SIG-M5 treated with dmso at 0.1 percent for 504 hours (cell line): ENCODE measurements around the gene SORBS1.

Source experiments
- DNase-seq: peaks from one replicate; lab custom pipeline; 2025; ENCODE audit not compliant: unreplicated experiment; lab: John Stamatoyannopoulos, UW

Gene SORBS1

DNA sequence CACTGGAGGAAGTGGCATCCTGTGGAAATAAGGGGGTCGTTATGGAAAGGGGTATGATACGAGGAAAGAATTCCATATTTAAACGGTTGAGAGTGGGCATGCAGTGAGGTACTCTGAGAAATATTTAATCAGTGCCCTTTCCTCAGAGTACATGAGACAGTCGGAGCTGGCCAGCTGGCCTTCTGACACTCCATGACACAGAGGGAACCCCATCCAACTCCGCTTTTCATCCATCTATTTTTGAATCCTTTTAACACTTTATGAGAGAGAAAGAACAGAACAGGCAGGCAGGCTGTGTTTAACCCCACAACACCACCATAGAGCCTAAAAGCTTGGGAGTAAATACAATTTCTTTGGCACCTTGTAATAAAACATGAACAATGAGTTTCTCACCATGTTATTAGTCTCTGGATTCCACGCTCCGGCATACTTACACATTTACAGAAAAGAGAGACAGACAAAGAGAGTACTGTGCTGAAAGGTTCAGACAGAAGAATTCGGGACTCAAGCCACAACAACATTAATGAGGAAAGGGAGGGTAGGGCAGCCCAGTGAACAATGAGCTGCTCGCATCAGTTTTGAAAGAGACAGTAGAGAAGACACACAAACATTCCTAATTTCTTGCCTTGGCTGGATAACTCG lies 146.2 kb downstream of the SORBS1 start:
- DNase-seq: no peak

DNA sequence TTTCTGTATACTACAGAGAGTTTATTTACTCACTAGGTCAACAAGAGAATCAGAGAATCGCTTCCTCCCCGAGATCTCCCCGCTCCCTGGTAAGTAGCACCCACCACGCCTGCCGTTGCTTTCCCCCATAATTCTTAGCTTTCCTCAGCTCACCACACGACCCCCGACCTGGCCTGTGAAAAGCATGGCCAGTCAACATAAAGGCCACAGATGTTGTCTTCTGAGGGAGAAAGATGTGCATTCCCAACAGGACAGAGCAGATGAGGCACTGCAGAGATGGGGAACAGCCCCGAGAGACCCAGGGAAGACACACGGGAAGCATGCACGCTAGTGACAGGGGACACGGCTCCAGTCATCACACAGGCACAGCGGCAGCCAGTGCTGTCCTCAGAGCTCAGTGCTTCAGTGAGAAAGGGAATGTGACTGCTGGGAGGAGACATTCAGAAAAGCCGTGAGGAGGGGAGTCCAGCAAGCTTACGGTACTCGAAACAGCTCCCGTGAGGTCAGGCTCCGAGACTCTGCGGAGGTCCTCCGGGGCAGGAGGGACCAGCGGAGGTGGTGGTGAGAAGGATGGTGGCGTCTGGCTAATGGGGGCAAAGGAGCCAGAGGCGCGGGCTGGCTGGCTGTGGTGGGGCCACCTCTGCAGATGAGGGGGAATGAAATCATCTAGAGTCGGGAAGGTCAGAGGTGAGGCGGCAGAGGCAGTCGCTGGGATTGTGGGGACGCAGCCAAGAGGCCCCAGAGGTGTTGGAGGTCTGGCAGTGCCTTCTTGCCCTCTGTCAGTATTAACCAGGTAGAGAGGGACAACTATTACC lies 146.9 kb downstream of the SORBS1 start:
- DNase-seq: no peak

DNA sequence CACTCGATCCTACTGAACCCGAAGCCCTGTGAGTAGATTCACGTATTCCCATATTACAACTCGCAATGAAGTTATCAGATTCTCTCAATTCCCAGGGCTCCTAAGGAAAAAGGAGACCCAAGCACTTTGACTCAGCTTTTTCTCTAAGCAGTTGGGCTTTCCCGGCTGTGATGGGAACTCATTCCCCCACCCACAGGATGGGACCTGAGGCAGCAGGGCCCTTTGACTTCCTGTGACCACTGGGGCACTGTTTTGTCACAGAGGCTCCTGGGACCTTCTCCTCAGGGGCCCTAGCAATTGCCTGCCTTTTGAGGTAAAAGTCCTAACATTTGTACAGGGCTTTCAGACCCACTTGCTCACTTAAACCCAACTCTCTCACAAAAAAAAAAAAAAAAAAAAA lies 147.6 kb downstream of the SORBS1 start:
- no peak for DNase-seq

DNA sequence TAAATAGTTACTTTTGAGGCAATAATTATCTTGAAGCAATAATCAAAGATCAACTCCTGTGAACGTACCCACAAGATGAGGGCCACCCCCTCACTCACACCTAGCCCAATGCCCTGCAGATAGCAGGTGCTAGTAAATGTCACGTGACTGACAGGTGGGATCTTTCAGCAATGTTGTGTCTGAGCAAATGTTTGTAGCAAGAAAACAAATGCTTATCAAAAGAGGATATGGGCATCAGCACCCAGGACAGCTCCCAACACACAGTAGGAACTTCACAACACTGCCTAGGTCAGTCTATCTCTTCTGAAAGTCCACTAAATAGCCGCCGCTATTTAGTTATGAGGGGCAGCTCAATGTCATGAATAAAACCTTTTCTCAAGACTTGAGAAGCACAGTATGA lies 149.5 kb downstream of the SORBS1 start:
- no peak for DNase-seq

DNA sequence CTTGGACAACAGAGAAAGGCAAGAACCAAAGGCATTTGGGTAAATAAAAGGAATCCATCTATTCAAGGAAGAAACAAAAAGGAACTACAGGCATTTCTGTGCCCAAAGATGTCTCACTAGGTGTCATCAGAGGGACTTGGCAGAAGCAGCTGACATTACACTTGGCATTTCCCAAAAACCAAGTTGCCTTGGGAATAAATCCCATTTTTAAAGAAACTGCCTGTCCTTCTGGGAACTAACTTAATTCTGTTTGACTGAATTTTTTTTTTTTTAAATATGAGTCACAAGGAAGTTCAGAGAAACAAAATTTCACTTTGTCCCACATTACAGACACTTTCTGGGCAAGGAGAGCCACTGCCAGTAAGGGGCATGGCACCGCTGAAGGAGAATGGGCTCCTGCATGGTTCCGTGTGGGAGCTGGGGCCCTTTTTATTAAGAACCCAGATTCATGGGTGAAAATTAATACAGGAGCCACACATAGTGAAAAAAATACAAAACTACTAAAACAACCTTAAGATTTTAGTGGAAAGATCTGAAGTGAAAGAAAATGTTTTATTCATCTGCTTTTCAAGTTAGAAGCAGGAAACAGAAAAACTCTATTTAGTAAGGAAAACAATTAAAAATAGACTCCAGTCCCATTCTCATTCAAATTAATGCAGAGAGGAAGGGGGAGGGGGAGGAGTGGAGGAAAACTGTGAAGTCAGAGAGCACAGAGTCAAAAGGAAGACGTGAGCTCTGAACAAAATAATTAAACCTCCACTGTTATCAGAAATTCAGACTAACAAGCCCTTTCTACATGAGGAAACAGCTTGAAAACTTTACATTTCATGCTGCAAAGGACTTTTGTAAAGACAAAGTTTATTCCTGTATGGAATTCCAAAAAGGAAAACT lies 151.9 kb downstream of the SORBS1 start:
- no peak for DNase-seq

DNA sequence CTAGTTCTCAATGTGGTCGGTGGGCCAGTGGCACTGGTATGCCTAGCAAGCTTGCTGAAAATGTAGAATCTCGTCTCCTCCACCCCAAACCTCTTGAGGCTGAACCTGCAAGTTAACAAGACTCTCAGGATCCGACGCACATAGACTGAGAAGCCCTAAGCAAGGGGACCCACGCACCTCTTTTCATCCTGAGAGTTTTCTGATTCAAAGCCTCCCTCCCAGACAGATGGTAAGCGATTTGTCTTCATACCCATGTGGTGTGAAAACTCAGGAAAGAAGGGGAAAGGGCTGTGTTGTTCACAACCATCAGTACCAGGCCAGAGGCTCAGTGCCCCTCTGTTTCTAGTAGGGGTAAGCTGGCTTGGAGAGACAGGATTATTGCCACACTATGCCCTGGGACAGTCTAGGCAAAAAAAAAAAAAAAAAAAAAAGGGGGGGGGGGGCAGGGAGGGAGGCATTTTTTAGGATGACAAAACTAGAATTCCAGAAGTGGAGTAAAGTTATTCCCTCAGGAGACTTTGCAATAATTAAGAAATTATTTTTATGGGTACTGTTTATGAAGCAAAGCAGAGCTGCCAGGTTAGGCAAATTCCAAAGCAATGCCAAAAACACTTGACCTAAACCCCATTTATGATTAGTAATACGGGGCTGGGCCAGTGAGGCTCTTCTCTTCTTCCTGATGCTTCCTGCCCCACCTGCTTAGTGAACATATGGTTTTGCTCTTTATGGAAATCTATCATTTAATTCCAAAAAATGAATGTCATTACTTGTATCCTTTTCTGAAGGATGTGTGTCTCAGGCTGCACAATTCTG lies 152.8 kb downstream of the SORBS1 start:
- DNase-seq: no peak

DNA sequence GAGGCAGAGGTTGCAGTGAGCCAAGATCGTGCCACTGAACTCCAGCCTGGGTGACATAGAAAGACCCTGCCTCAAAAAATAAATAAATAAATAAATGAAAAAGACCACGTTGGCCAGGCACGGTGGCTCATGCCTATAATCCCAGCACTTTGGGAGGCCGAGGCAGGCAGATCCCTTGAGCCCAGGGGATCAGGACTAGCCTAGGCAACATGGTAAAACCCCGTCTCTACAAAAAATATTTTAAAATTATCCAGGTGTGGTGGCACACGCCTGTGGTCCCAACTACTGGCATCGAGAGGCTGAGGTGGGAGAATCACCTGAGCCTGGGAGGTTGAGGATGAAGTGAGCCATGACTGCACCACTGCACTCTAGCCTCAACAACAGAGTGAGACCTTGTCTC lies 153.6 kb downstream of the SORBS1 start:
- DNase-seq: no peak

DNA sequence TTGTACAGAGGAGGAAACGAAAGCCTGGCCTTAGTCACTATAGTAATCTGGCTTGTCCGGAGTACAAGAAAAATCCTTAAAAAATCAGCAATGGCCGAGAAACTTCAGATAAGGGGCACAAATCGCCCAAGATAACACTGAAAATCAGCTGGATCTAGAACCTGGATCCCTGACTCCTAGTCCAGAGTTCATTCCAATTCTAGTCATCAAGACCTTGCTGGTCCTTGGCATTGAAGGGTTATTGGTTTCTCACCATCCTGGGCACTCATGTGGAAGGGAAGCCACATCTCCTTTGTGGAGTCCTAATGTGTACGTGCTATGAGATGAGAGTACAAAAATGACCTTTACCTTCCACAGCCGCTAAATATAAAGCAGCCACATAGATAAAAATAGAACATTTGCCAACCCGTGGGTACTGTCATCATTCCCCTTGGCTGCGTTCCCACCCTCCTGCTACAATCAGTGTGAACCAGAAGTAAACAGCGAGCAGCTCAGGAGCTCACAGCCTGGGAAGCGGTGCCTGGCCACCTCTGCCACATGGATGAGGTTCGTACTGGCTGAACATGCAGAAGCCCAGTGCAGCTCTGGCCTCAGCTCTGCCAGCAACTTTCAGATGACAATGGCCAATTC lies 154.4 kb downstream of the SORBS1 start:
- DNase-seq: no peak

DNA sequence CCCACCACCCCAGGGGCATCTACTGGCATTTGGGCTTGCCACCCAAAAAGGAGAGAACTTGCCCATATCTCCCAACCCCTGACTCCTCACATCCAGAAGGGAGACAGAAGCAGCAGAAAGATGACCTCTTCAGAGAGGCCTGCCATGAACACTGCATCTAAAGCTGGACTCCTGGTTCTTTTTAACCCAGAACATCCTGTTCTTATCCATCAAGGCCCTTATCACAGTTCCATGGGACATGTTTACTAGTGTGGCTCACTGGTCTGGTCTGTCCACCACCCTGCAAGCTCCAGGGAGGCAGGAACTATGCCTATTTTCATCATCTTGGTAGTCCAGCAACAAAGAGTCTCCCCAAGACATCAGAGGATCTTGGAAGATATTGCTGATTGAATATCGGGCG lies 155.5 kb downstream of the SORBS1 start:
- DNase-seq: no peak

DNA sequence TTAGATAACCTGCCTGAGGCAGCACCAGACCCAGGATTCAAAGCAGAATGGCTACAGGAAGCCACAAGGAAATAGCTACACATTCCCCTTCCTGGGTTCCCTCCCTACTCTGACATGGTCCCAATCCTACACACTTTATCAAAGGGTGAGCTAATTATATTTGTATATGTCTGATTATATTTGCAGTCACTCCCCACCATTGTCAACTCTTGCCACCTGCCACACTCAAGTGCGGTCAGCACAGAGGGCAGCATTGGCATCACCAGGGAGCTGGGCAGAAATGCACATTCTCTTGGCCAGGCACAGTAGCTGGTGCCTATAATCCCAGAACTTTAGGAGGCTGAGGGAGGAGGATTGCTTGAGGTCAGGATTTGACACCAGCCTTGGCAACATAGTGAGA lies 156.3 kb downstream of the SORBS1 start:
- no peak for DNase-seq

DNA sequence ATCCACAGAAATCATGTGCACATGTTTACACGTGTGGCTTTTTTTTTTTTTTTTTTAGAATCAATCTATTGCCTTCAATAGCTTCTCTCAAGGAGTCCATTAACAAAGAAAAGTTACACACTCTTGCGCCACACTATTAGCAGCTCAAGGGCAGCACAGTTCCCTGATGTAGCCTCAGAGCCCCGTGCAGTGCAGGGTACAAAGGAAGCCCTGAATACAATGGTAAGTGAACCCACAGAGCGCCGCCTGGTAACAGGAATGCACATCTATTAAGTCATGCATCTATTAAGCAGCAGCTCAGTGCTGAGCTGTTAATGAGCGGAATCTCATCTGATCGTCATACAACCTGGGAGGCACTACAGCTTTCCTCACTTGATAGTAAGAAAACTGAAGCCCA lies 156.7 kb downstream of the SORBS1 start:
- DNase-seq: no peak

DNA sequence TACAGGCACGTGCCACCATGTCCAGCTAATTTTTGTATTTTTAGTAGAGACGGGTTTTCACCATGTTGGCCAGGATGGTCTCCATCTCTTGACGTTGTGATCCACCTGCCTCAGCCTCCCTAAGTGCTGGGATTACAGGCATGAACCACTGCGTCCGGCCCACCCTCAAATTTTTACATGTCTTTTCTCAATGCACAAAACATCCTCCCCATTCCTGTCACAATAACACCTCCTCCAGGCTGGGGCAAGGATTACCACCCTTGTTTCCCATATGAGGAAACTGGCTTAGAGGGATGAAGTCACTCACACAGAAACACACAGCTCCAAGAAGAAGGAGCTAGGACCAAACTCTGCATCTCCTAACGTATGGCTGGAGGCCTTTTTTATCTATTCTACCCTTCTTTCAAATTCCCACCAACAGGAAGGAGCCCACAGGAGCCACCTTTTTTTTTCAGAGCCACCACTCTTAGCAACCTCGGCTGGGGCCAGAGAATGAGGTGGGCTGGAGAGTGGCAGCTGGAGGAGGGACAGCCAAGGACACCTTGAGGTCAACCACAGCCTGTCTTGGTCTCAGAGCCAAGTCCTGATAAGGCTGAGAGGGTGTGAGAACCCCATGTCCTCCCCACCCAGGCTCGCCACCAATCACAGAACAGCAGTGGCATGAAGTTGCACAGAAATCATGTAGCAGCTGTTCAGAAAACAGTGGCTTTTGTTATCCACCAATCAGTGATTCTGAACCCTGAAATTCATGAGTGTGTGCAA lies 157.3 kb downstream of the SORBS1 start:
- no peak for DNase-seq

DNA sequence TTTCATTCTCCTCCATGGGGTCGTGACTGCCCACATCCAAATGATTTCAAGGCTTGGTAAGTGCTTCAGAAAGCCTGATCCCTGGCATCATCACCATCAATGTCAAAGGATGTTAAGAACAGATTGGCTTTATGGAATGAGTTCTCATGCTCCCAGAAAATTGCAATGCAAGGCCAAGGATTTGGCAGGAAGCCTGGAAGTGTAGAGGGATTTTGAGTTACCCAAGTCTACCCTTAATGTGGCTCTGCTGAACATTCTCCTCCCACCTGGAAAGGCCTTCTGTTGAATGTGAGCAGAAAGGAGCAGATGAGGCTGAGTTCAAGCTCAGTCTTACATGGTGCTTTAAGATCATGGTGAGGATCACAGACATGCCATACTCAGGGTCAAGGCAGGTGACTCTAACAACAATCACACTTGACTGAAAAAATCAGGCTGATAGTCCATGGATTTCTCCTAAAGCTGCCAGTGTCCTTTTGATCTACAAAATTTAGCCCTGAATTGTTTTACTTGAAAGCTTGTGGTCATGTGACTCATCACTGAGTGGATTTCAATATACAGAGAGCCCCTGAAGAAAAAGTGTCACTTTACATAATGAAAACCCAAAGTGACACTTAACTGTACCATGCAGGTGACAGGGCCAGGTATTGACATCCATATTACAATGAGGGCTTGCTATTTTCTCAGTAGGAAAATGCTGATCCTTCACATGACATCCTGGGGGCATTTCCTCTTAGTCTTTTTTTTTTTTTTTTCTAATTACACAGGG lies 159.3 kb downstream of the SORBS1 start:
- no peak for DNase-seq

DNA sequence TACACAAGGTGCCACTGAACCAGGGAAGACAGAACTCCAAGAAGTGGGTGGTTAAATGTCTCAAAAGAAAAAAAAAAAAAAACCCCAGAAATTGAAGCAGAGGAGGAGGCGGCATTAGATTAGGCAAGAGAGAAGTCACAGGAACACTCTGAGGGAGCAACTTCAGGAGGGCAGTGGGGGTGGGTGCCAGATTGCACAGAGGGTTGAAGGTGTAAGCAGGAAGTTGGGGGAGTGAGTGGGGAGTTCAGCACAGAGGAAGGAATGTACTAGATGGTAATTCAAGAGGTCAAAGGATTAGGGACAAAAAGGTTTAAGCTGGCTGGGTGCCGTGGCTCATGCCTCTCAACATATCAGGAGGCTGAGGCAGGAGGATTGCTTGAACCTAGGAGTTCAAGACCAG lies 160.4 kb downstream of the SORBS1 start:
- no peak for DNase-seq

DNA sequence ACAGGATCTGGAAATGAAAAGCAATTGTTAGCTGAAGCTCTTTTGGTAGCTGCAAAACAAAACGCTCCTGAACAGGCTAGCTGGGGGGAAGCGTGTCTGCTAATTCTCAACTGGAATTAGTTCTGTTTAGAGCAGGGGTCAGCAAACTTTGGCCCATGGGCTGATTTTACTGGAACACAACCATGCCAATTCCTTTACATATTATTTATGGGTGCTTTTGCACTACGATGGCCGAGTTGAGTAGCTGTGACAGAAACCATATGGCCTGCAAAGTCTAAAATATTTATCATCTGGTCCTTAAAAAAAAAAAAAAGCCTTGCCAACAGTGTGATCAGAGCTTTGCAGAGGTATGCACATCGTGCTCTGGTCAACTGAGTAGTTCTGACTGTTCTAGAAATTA lies 162.0 kb downstream of the SORBS1 start:
- DNase-seq: no peak

DNA sequence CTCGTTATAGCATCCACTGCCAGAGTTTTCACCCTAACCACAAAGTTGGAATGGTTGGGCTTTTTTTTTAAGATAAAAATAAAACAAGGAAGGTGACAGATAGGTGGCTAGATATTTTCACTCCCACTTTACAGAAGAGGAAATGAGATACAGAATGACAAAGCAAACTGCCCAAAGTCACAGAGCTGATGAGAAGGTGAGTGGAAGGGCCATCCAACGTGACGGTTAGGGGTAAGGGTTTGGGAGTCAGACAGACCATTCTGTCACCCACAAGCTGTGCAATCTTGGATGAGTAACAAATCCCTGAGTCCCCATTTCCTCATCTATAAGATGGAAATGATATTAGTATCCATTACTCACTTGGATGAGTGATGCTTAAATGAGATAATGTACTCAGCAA lies 163.4 kb downstream of the SORBS1 start:
- no peak for DNase-seq

DNA sequence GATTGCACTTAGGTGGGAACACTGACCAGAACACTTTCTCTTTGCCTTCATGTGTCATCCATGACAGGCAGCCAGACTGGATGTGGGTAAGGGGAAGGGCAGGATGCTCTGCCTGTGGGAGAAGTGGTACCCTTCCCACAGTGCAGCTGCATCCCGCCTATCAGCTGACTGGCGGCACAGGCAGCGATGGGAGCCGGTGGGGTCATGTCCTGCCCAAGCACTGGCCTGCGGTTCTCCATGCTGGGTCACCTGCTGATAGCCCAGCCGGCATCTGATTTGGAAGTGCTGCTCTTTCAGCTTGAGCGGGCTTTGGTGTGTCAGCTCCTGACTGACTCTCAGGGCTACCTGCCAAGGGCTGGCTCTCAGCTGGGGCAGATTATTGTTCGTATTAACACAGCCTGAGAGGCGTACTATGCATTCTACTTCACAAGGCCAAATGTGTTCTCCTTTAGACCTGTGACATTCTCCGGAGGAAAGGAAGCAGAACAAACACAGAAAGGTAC lies 165.2 kb downstream of the SORBS1 start:
- no peak for DNase-seq

DNA sequence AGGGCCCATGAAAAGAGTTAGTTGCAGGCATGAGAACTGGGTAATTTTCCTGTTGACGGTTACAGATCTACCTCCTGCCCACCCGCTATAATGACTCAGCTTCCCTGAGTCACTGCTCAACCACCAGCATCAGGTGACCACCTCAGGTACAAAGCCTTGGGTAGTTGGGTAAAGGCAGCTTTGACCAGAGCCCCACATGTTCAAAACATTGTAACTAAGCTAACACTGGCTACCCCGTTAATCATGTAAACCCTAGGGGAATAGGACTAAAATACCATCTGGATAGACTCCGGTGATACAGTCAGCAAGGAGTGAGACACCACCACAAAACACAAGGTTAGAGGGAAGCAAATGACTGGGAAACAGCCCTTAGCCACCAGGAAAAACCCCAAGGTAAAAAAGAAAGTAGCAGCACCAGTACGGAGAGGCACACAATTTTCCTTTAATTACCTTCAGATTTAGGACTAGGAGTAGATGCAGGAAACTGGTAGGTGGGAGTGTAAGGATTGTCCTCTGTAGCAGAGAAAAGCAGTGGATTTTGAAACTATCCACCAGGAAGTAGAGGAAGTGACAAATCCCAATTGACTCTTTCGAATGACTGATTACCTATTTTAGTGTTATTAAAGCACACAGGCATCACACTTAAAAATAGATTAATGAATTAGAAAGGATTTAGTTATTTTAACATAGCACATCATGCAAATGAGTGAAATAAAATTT lies 166.8 kb downstream of the SORBS1 start:
- no peak for DNase-seq
